GM18507 (cell line): ENCODE measurements around the gene TAS2R46.
"Not testable (repeated sequence)": the region's sequence is repeated elsewhere in the genome, so short reads cannot be mapped to it uniquely, and the experiment has no call there.

Experiments
- DNase-seq: peaks from one replicate; pipeline ENCODE4 v3.0.0; 2011; ENCODE audit warnings: low read depth; ENCODE audit not compliant: insufficient read length; ENCODE audit errors: extremely low spot score
- FAIRE-seq: peaks from 2 replicates; lab custom pipeline; 2011; peaks lifted over from hg19 to GRCh38; lab: Jason Lieb, UNC

The TAS2R46 gene

GRCh38 chr12:11041366-11041765 is 20.7 kb downstream of the TAS2R46 start:
- not testable (repeated sequence) for FAIRE-seq, DNase-seq

GRCh38 chr12:11040162-11040561 is 21.9 kb downstream of the TAS2R46 start:
- FAIRE-seq (no peak), DNase-seq (no peak)

DNA sequence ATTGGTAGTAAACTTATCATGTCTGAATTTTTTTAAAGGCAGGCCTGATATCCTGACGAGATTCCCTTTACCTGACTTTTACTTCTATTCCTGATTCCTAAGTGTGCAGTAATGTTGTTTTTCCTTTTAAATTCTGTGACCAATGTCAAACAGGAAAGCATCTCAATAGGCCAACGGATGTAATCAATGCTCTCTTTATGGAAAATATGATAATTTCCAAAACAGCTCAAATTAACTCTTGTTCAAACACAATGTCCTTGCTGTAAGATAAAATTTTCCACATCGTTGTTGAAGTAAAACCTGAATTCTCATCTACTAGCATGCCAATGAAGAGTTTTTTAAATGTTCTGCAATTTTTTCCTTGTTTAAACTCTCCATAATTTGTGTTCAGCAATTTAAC is 22.9 kb downstream of the TAS2R46 start:
- FAIRE-seq (peak; percentile 51), DNase-seq (no peak)

DNA sequence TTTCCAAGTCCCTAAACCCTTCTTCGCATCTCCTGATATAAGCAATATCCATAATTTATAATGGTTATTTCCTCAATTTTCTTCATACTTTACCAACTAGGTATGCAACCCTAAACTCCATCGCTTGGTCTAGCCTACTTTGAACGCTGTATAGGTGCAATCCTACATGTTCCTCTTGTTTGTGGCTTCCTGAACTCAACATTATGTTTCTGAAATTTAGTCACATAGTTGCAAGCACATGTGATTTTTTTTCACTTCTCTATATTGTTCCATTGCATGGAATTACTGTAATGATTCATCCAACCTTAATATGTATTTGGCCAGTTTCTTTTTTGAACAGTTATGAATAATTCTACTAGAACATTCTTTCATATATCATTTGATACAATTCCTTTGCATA is 28.1 kb downstream of the TAS2R46 start:
- DNase-seq = not testable (repeated sequence)
- FAIRE-seq = peak; percentile 75

DNA sequence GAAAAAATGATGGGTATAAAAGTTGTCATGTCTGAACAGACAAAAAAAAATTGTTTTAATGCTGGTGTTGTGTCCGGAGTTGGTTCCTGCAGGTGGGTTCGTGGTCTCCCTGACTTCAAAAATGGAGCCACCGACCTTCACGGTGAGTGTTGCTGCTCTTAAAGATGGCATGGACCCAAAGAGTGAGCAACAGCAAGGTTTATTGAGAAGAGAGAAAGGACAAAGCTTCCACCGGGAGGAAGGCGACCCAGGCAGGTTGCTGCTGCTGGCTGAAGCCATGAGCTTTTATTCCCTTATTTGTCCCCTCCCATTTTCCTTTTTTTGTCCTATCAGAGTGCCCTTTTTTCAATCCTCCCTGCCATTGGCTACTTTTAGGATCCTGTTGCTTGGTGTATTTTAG is 30.8 kb downstream of the TAS2R46 start, which contains the start of gene TAS2R31:
TAS2R31 (minus strand) TSS at position 101 of the 400 bp plus-strand sequence; CDS start at position 29, 72 bp downstream.
- DNase-seq (no peak), FAIRE-seq (no peak)

- FAIRE-seq (no peak), DNase-seq (no peak)
These were observed 36.0 kb downstream of the TAS2R46 start for GRCh38 chr12:11026118-11026517.

DNA sequence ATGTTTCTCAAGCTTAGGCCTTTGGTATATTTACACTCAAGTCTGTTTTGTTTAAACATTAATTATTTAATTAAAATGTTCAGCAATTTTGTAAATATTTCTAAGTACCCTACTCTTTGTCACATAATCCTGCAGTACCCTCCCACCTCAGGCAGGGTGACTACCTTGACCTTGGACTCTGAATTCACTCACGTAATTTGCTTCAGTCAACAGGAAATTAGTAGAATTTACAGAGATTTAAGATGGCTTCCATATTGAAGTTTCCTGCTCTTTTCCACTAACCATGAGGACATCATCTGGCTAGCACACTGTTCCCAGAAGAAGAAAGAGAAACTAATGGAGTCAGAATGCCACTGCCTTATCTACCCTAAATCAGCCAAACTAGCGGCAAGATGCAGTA is 38.7 kb downstream of the TAS2R46 start:
- FAIRE-seq (no peak), DNase-seq (no peak)

DNA sequence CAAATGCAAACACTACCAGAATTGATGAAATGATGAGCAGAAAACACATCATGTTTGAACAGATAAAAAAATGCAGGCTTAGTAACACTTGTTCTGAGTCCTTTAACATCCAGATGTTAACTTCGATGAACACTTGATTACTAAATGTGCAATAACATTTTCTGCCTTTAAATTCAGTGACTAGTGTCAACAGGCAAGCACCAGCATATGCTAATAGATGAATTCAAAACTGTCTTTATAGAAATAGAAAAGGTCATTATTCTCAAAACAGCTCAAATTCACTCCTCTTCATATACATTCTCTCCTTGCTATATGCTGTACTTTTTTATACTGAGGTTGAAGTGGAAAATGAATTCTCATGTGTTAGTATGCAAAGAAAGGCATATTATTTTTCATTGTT is 39.6 kb downstream of the TAS2R46 start, which contains the start of gene TAS2R19:
TAS2R19 (minus strand) TSS at position 101 of the 400 bp plus-strand sequence; CDS start at position 52, 49 bp downstream.
- DNase-seq (no peak), FAIRE-seq (no peak)

DNA sequence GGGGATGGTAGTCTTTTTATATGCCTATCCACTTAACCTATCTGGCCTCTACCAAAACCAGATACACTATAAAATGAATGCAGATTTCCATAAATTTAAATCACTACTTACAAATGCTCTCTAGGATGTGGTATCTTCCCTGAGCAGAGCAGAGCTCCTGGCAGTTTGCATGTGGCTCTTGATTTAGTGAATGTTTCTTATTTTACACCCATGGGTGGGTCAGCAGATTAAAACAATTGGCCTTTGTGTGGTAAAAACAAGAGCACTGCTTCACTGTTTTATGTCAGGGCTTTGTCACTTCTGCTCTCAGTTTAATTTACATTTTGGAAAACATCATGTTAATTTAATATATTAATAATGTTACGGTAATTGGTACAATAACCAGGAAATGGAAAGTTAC is 45.2 kb downstream of the TAS2R46 start:
- no peak for DNase-seq
- no peak for FAIRE-seq

DNA sequence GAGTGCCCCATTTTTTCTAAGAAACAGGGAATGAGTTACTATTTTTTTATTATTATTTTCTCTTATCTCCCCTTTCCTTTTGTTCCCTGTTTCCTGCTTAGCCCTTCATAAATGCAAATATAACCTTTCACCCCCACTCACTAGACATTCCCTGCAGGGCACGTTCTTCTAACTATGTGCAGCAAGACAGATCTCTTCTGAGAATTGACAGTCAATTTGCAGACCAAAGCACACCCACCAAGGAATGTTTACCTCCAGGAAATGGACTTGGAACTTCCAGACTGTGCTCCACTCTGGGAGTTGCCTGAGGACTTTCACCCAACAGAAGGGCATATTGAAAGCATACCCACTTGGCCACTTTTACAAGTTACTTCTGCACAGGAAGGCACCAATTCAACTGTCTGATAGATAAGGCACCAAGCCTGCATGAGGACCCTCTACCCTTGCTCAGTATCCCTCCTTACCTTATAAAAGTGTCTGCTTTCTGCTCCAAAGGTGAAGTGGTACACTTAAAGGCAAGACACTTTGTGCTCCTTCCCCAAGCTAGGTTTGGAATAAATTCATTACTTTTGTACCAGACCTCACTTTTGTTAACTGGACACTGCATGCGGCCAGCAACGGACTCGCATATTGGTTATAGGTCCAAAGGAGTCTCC is 46.2 kb downstream of the TAS2R46 start:
- DNase-seq (no peak), FAIRE-seq (no peak)

DNA sequence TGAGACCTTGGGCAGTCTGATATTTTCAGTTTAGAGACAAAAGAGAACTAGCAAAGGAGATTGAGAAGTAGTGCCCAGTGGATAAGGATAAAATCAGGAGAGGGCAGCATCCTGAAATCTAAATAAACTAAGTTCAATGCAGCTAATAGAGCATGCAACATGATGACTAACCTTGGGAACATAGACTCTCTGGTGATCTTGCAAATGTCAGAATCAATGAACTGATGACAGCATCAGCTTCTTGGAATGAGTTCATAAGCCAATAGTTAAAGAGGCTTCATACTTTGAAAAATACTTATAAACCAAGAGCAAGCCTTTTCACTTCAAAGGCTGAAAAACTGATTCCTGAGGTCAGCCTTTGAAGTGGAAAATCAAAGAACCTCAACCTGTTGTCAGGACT is 47.9 kb downstream of the TAS2R46 start:
- no peak for DNase-seq
- no peak for FAIRE-seq
